ENCODE results near the gene ZNF839. TPM values are rescaled to one million over a fixed set of nuclear protein-coding genes. Genes with fewer than 3 reads are reported as not detected.
A peak's percentile ranks its signal among the peaks of the same experiment; 100 is the strongest.

ZNF839 gene
- total RNA-seq, 2 experiments from 2014 or later = 15.4 to 16.4 TPM

GRCh38 chr14:102363182-102363943 lies 43.8 kb downstream of the ZNF839 start:
- peaks cover 8% of the 10 kb centered on the region for H3K36me3 Mint-ChIP-seq (ENCODE audit: low read depth)
- ATAC-seq (no peak), DNase-seq (peak; percentile 57)
- POLR2A ChIA-PET = interaction anchor here (1.1 kb wide), 1 partner anchor 12 kb away, joined by 3 read pairs; no protein-coding TSS in a partner anchor
- CTCF ChIA-PET = interaction anchor here (0.7 to 1.2 kb wide), 3 partner anchors 15 to 49 kb away, joined by 3 to 4 read pairs (median 3); no protein-coding TSS in a partner anchor
- no peaks in the 10 kb centered on the region for H3K9me3 Mint-ChIP-seq (ENCODE audit: low read depth)
- H3K4me1 Mint-ChIP-seq = peaks cover 42% of the 10 kb centered on the region
- peak overlapping the region; percentile 68 for H3K27ac Mint-ChIP-seq
- intact Hi-C loops (cut with DNase I, micrococcal nuclease) = loop anchor here in 1 of 2 experiments (2.0 to 5.0 kb wide), 5 partner anchors 229 to 1986 kb away; partner anchors contain the start of genes EIF5, RCOR1 and WDR25
- H3K4me3 Mint-ChIP-seq = no peak overlapping the region
- no peaks in the 10 kb centered on the region for H3K27me3 Mint-ChIP-seq

GRCh38 chr14:102370305-102370809 lies 50.8 kb downstream of the ZNF839 start:
- DNase-seq = no peak
- H3K36me3 Mint-ChIP-seq (ENCODE audit: low read depth) = no peaks in the 10 kb centered on the region
- CTCF ChIA-PET = no interaction called here
- H3K9me3 Mint-ChIP-seq (ENCODE audit: low read depth) = no peaks in the 10 kb centered on the region
- no peaks in the 10 kb centered on the region for H3K27me3 Mint-ChIP-seq
- POLR2A ChIA-PET = interaction anchor here (1.3 kb wide), 1 partner anchor 9 kb away, joined by 3 read pairs; no protein-coding TSS in a partner anchor
- H3K4me3 Mint-ChIP-seq = no peak overlapping the region
- H3K4me1 Mint-ChIP-seq = peaks cover 46% of the 10 kb centered on the region
- H3K27ac Mint-ChIP-seq = peak overlapping the region; percentile 12
- intact Hi-C loops (cut with DNase I, micrococcal nuclease) = no loop called here
- no peak for ATAC-seq

GRCh38 chr14:102371361-102371760 lies 51.8 kb downstream of the ZNF839 start:
- intact Hi-C loops (cut with DNase I, micrococcal nuclease) = no loop called here

GRCh38 chr14:102373110-102373509 lies 53.6 kb downstream of the ZNF839 start:
- H3K4me1 Mint-ChIP-seq = peaks cover 40% of the 10 kb centered on the region
- POLR2A ChIA-PET = no interaction called here
- CTCF ChIA-PET = interaction anchor here (0.7 kb wide), 1 partner anchor 700 kb away, joined by 3 read pairs; no protein-coding TSS in a partner anchor
- DNase-seq (no peak), ATAC-seq (no peak)
- H3K27me3 Mint-ChIP-seq = no peaks in the 10 kb centered on the region
- intact Hi-C loops (cut with DNase I, micrococcal nuclease) = no loop called here
- no peaks in the 10 kb centered on the region for H3K9me3 Mint-ChIP-seq (ENCODE audit: low read depth)
- H3K36me3 Mint-ChIP-seq (ENCODE audit: low read depth) = peaks cover 6% of the 10 kb centered on the region
- H3K27ac Mint-ChIP-seq = no peak overlapping the region
- no peak overlapping the region for H3K4me3 Mint-ChIP-seq

More at GRCh38 chr14:102371361-102371760, 51.8 kb downstream of the ZNF839 start:
- Mint-ChIP-seq H3K4me1 (peaks cover 53% of the 10 kb centered on the region), H3K36me3 (ENCODE audit: low read depth) (peaks cover 3% of the 10 kb centered on the region), H3K4me3 (no peak overlapping the region), H3K9me3 (ENCODE audit: low read depth) (no peaks in the 10 kb centered on the region), H3K27ac (no peak overlapping the region), H3K27me3 (no peaks in the 10 kb centered on the region)
- ATAC-seq = no peak
- DNase-seq = no peak
- CTCF ChIA-PET = interaction anchor here (0.7 kb wide), 1 partner anchor 25 kb away, joined by 3 read pairs; no protein-coding TSS in a partner anchor
- POLR2A ChIA-PET = interaction anchor here (0.6 to 0.7 kb wide), 2 partner anchors 82 to 448 kb away, joined by 4 read pairs; no protein-coding TSS in a partner anchor

GRCh38 chr14:102374264-102374663 lies 54.7 kb downstream of the ZNF839 start:
- Mint-ChIP-seq H3K27me3 (no peaks in the 10 kb centered on the region), H3K4me1 (peaks cover 33% of the 10 kb centered on the region), H3K9me3 (ENCODE audit: low read depth) (no peaks in the 10 kb centered on the region), H3K27ac (no peak overlapping the region), H3K4me3 (no peak overlapping the region), H3K36me3 (ENCODE audit: low read depth) (peaks cover 13% of the 10 kb centered on the region)
- ATAC-seq = no peak
- intact Hi-C loops (cut with DNase I, micrococcal nuclease) = no loop called here
- no peak for DNase-seq
- ChIA-PET POLR2A (no interaction called here), CTCF (interaction anchor here (0.6 to 1.1 kb wide), 3 partner anchors 14 to 198 kb away, joined by 3 to 5 read pairs (median 3); no protein-coding TSS in a partner anchor)

- H3K36me3 Mint-ChIP-seq (ENCODE audit: low read depth) = peaks cover 15% of the 10 kb centered on the region
- H3K27ac Mint-ChIP-seq = peak overlapping the region; percentile 89
- ATAC-seq = peak; percentile 97
- intact Hi-C loops (cut with DNase I, micrococcal nuclease) = no loop called here
- ChIA-PET CTCF (interaction anchor here (0.6 to 1.2 kb wide), 5 partner anchors 27 to 1995 kb away, joined by 3 to 5 read pairs (median 3); no protein-coding TSS in a partner anchor), POLR2A (interaction anchor here (0.6 kb wide), 1 partner anchor 12 kb away, joined by 3 read pairs; the partner anchor contains the start of genes CINP and TECPR2)
- peaks cover 33% of the 10 kb centered on the region for H3K4me1 Mint-ChIP-seq
- DNase-seq = peak; percentile 43
- H3K4me3 Mint-ChIP-seq = peak overlapping the region; percentile 16
- no peaks in the 10 kb centered on the region for H3K27me3 Mint-ChIP-seq
- H3K9me3 Mint-ChIP-seq (ENCODE audit: low read depth) = no peaks in the 10 kb centered on the region
Measured at GRCh38 chr14:102375119-102375518, 55.6 kb downstream of the ZNF839 start.

GRCh38 chr14:102377696-102378095 lies 58.1 kb downstream of the ZNF839 start:
- CTCF ChIA-PET = no interaction called here
- intact Hi-C loops (cut with DNase I, micrococcal nuclease) = no loop called here
- no peak overlapping the region for H3K27ac Mint-ChIP-seq
- no peak for DNase-seq
- POLR2A ChIA-PET = no interaction called here
- no peaks in the 10 kb centered on the region for H3K9me3 Mint-ChIP-seq (ENCODE audit: low read depth)
- peaks cover 27% of the 10 kb centered on the region for H3K4me1 Mint-ChIP-seq
- H3K27me3 Mint-ChIP-seq = no peaks in the 10 kb centered on the region
- H3K4me3 Mint-ChIP-seq = no peak overlapping the region
- ATAC-seq = no peak
- H3K36me3 Mint-ChIP-seq (ENCODE audit: low read depth) = peaks cover 20% of the 10 kb centered on the region

- CTCF ChIA-PET = no interaction called here
- ATAC-seq = no peak
- DNase-seq = no peak
- intact Hi-C loops (cut with DNase I, micrococcal nuclease) = no loop called here
- H3K36me3 Mint-ChIP-seq (ENCODE audit: low read depth) = peaks cover 20% of the 10 kb centered on the region
- no peaks in the 10 kb centered on the region for H3K27me3 Mint-ChIP-seq
- no peaks in the 10 kb centered on the region for H3K9me3 Mint-ChIP-seq (ENCODE audit: low read depth)
- POLR2A ChIA-PET = no interaction called here
- H3K4me3 Mint-ChIP-seq = no peak overlapping the region
- H3K4me1 Mint-ChIP-seq = peaks cover 19% of the 10 kb centered on the region
- H3K27ac Mint-ChIP-seq = no peak overlapping the region
Measured at GRCh38 chr14:102378830-102379229, 59.3 kb downstream of the ZNF839 start.

- intact Hi-C loops (cut with DNase I, micrococcal nuclease) = no loop called here
- Mint-ChIP-seq H3K27ac (no peak overlapping the region), H3K27me3 (no peaks in the 10 kb centered on the region), H3K4me3 (no peak overlapping the region), H3K4me1 (peaks cover 3% of the 10 kb centered on the region), H3K9me3 (ENCODE audit: low read depth) (no peaks in the 10 kb centered on the region), H3K36me3 (ENCODE audit: low read depth) (peaks cover 12% of the 10 kb centered on the region)
- ChIA-PET POLR2A (no interaction called here), CTCF (no interaction called here)
- ATAC-seq (no peak), DNase-seq (no peak)
Measured at GRCh38 chr14:102387086-102387485, 67.5 kb downstream of the ZNF839 start.

GRCh38 chr14:102389246-102389645 lies 69.7 kb downstream of the ZNF839 start:
- H3K27me3 Mint-ChIP-seq = no peaks in the 10 kb centered on the region
- no peak overlapping the region for H3K4me3 Mint-ChIP-seq
- H3K27ac Mint-ChIP-seq = no peak overlapping the region
- DNase-seq (no peak), ATAC-seq (no peak)
- H3K9me3 Mint-ChIP-seq (ENCODE audit: low read depth) = no peaks in the 10 kb centered on the region
- peaks cover 15% of the 10 kb centered on the region for H3K4me1 Mint-ChIP-seq
- H3K36me3 Mint-ChIP-seq (ENCODE audit: low read depth) = peaks cover 13% of the 10 kb centered on the region
- POLR2A ChIA-PET = no interaction called here
- CTCF ChIA-PET = interaction anchor here (0.7 kb wide), 1 partner anchor 483 kb away, joined by 3 read pairs; no protein-coding TSS in a partner anchor
- intact Hi-C loops (cut with DNase I, micrococcal nuclease) = no loop called here

- H3K36me3 Mint-ChIP-seq (ENCODE audit: low read depth) = peaks cover 13% of the 10 kb centered on the region
- peaks cover 24% of the 10 kb centered on the region for H3K4me1 Mint-ChIP-seq
- intact Hi-C loops (cut with DNase I, micrococcal nuclease) = no loop called here
- CTCF ChIA-PET = interaction anchor here (0.9 kb wide), 1 partner anchor 41 kb away, joined by 3 read pairs; no protein-coding TSS in a partner anchor
- DNase-seq (no peak), ATAC-seq (no peak)
- POLR2A ChIA-PET = no interaction called here
- H3K27ac Mint-ChIP-seq = no peak overlapping the region
- no peak overlapping the region for H3K4me3 Mint-ChIP-seq
- H3K9me3 Mint-ChIP-seq (ENCODE audit: low read depth) = no peaks in the 10 kb centered on the region
- H3K27me3 Mint-ChIP-seq = no peaks in the 10 kb centered on the region
Measured at GRCh38 chr14:102390064-102390855, 70.7 kb downstream of the ZNF839 start.
